GM18507 (cell line): Measurements from ENCODE around the gene CABLES1.
"Not testable (repeated sequence)": the region's sequence is repeated elsewhere in the genome, so short reads cannot be mapped to it uniquely, and the experiment has no call there.

Experiments
- DNase-seq: peaks from one replicate; pipeline ENCODE4 v3.0.0; 2011; ENCODE audit warnings: low read depth; ENCODE audit not compliant: insufficient read length; ENCODE audit errors: extremely low spot score
- FAIRE-seq: peaks from 2 replicates; lab custom pipeline; 2011; peaks lifted over from hg19 to GRCh38; lab: Jason Lieb, UNC

The CABLES1 gene, protein sequence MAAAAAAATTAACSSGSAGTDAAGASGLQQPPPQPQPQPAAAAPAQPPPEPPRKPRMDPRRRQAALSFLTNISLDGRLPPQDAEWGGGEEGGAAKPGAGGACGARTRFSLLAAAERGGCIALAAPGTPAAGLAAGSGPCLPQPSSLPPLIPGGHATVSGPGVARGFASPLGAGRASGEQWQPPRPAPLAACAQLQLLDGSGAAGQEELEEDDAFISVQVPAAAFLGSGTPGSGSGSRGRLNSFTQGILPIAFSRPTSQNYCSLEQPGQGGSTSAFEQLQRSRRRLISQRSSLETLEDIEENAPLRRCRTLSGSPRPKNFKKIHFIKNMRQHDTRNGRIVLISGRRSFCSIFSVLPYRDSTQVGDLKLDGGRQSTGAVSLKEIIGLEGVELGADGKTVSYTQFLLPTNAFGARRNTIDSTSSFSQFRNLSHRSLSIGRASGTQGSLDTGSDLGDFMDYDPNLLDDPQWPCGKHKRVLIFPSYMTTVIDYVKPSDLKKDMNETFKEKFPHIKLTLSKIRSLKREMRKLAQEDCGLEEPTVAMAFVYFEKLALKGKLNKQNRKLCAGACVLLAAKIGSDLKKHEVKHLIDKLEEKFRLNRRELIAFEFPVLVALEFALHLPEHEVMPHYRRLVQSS

DNA sequence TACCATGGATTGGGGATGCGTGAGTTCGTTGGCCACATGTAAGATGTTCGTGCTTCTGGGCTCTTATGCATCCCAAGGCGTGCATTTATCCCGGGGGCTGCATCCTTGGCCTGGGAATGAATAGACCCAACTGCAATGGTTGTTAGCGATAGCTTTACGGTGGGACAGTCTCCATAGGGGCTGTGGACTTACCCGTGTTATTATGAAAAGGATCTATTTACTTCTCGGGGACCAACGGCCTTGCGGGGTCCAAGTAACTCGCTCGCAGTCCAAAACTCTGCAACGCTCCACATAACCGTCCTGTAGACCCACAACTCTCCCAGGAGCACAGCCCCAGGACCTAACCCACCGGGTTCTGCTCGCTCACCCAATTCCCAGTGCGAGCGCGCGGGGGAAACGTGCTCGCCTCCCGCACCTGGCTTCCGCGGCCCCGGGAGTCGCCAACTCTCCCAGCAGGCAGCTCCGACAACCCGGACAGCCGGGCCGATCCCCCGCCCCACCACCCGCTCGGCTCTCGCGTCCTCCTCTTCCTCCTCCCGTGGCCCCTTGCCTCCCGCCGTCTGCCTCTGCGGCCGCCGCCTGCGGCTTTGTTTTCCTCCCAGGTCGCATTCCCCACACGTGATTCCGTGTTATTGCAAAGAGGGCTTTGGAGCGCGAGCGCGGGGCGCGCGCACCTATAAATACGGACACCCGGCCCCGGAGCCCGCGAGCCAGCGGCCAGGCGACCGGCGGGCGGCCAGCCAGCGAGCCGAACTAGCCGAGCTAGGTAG lies at the start of gene CABLES1:
Gene CABLES1, plus strand, starts transcription at position 706 of the 770 bp plus-strand sequence. CDS start 278 bp downstream, outside the sequence.
- no peak for FAIRE-seq
- no peak for DNase-seq

DNA sequence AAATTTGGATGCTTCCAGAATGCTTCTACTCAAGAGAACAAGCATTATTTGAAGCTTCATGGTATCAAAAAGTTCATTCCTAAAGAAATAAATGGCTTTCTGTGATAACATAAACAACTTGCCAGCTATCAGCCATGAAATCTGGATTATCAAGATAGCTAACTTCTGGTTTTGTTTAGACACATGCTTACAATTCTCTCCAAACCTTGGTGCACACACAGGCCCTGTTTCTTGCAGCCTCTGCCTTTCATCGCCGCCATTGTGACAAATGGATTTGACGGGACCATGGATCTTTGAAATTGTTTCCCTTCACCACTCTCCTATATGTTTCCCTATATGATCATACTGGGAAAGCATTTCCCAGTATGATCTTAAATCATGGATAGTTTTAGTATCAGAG lies 47.9 kb upstream of the CABLES1 start:
- no peak for DNase-seq
- FAIRE-seq, result no peak

GRCh38 chr18:23088310-23088709 lies 47.0 kb upstream of the CABLES1 start:
- DNase-seq (no peak), FAIRE-seq (no peak)

DNA sequence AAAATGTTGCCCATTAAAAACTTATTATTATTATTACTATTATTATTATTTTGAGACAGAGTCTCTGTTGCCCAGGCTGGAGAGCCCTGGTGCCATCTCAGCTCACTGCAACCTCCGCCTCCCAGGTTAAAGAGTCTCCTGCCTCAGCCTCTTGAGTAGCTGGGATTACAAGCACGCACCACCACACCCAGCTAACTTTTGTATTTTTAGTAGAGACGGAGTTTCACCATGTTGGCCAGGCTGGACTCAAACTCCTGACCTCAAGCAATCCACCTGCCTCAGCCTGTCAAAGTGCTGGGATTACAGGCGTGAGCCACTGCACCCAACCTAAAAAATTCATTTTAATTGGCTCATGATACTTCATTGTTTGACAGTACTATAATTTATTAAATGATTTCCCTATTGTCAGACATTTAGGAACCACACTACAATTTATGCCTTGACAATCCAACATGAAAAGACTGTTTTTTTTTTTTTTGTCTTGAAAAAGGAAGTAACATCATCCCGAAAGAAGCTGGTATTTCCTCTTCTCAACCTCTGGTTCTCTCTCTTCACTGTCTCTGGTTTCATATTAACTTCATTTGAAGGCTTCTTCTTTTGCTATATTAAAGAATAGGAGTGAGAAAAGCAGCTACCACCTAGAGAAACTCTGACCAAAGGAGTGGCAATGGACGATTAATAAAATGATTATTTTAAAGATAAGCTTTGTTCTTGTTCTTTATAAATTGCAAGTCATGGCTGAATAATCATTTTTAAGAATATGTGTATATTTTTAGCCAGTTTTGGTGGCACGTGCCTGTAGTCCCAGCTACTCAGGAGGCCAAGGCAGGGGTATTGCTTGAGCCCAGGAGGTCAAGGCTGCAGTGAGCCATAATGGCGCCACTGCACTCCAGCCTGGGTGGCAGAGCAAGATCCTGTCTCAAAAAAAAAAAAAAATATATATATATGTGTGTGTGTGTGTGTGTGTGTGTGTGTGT lies 44.0 kb upstream of the CABLES1 start:
- peak; percentile 33 for DNase-seq

GRCh38 chr18:23092121-23092520 lies 43.2 kb upstream of the CABLES1 start:
- FAIRE-seq (no peak), DNase-seq (no peak)

More for the DNA sequence above, 44.0 kb upstream of the CABLES1 start:
- peak; percentile 76 for FAIRE-seq

DNA sequence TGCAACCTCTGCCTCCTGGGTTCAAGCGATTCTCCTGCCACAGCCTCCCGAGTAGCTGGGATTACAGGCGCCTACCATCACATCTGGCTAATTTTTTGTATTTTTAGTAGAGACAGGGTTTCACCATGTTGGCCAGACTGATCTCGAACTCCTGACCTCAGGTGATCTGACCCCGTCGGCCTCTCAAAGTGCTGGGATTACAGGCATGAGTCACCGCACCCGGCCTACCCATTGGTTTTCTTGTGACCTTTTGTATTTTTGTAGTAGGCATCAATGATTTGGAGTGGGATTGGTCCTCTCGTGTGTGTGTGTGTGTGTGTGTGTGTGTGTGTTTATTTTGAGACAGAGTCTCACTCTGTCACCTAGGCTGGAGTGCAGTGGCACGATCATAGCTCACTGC lies 42.2 kb upstream of the CABLES1 start:
- not testable (repeated sequence) for FAIRE-seq, DNase-seq

GRCh38 chr18:23093772-23094171 lies 41.5 kb upstream of the CABLES1 start:
- DNase-seq (no peak), FAIRE-seq (no peak)

GRCh38 chr18:23094411-23095190 lies 40.7 kb upstream of the CABLES1 start:
- FAIRE-seq (no peak), DNase-seq (no peak)

DNA sequence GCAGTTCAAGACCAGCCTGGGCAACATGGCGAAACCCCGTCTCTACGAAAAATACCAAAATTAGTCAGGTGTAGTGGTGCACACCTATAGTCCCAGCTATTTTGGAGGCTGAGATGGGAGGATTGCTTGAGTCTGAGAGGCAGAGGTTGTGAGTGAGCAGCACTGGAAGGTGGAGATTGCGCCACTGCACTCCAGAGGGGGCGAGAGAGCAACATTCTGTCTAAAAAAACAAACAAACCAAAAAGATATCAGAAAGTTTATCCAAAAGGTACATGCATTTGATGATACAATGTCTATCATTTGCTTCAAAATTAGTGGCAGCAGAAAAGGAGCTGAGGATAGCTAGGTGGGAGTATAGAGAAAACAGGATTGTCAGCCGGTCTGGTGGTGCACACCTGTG lies 39.8 kb upstream of the CABLES1 start:
- FAIRE-seq, result no peak
- no peak for DNase-seq

DNA sequence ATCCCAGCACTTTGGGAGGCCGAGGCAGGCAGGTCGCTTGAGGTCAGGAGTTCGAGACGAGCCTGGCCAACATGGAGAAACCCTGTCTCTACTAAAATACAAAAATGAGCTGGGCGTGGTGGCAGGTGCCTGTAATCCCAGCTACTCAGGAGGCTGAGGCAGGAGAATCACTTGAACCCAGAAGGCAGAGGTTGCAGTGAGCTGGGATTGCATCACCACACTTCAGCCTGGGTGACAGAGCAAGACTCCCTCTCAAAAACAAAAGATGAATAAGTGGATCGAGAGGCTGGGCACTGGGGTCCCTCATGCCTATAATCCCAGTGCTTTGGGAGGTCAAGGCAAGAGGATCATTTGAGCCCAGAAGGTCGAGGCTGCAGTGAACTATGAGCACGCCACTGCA lies 38.3 kb upstream of the CABLES1 start:
- DNase-seq, FAIRE-seq: not testable (repeated sequence)

GRCh38 chr18:23099621-23100020 lies 35.7 kb upstream of the CABLES1 start:
- FAIRE-seq, result no peak
- no peak for DNase-seq

GRCh38 chr18:23101861-23102432 lies 33.3 kb upstream of the CABLES1 start:
- FAIRE-seq (no peak), DNase-seq (no peak)

- DNase-seq, result no peak
- no peak for FAIRE-seq
Observed at GRCh38 chr18:23102493-23103261, 32.6 kb upstream of the CABLES1 start.

DNA sequence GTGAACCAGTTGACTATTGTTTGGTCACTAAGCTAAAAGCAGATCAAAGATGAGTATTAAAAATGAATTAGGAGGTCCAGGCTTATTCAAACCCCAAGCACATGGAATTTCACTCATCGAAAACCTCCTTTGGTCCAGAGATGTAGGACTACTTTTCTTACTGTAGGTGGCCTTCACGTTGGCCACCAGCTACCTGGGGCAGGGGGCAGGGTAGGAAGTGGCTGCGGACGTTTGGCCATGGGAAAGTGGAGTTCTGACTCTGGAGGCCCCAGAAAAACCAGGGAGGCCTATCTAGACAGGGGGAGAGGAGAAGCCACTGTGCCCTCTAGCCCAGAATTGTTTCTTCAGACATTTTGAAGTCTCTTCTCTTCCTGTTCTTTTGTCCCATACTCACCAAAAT lies 31.8 kb upstream of the CABLES1 start:
- no peak for FAIRE-seq

GRCh38 chr18:23105030-23105429 lies 30.3 kb upstream of the CABLES1 start:
- no peak for FAIRE-seq
- no peak for DNase-seq

More for the DNA sequence above, 31.8 kb upstream of the CABLES1 start:
- DNase-seq, result no peak

GRCh38 chr18:23105581-23106219 lies 29.6 kb upstream of the CABLES1 start:
- no peak for DNase-seq
- no peak for FAIRE-seq

- no peak for FAIRE-seq
- DNase-seq, result no peak
Observed at GRCh38 chr18:23106575-23106974, 28.7 kb upstream of the CABLES1 start.
